Tibial artery (tissue), 4 donors: Measurements from ENCODE around the gene ANXA10.
"Not testable (repeated sequence)": the region's sequence is repeated elsewhere in the genome, so short reads cannot be mapped to it uniquely, and the experiment has no call there.

Source experiments
- DNase-seq, 2 donors: peaks; one replicate each; pipeline ENCODE4 v3.0.0-alpha.2; 2019
- H3K27ac ChIP-seq, 2 donors: fragments of 200-600 bp; sonication (generic) in 1 of 2; 1 replicate in 1 of 2; 2 replicates in 1 of 2; pipeline ENCODE4 v1.5.1; 2018 to 2019; ENCODE audit warnings: mild to moderate bottlenecking in 1 of 2
- H3K27me3 ChIP-seq, 2 donors: fragments of 200-600 bp; sonication (generic) in 1 of 2; one replicate each; pipeline versions ENCODE4 v1.5.1 to v1.6.0; 2016 to 2019
- H3K36me3 ChIP-seq, 3 donors: fragments of 200-600 bp; sonication (generic) in 2 of 3; one replicate each; pipeline ENCODE4 v1.5.1; 2016 to 2019; ENCODE audit warnings: mild to moderate bottlenecking in 2 of 3
- H3K4me1 ChIP-seq, 4 donors: fragments of 200-600 bp; sonication (generic) in 2 of 4; 1 replicate in 3 of 4; 2 replicates in 1 of 4; pipeline ENCODE4 v1.5.1; 2016 to 2019
- H3K4me3 ChIP-seq, 2 donors: fragments of 200-600 bp; sonication (generic) in 1 of 2; 1 replicate in 1 of 2; 2 replicates in 1 of 2; pipeline ENCODE4 v1.5.1; 2018 to 2019; ENCODE audit warnings: mild to moderate bottlenecking in 2 of 2
- H3K9me3 ChIP-seq, 3 donors: fragments of 200-600 bp; sonication (generic) in 1 of 3; one replicate each; pipeline ENCODE4 v1.5.1; 2016 to 2019
- intact Hi-C: fragments of 100-400 bp; cut with DNase I; formaldehyde crosslinking; loops from one replicate; pipeline ENCODE4 v1.15.0; 2023; ENCODE audit warnings: low total_unique reads
- TF ChIP-seq, protein P1 (sequence below), 2 experiments: fragments of 200-600 bp in 1 of 2; fragments of 450-650 bp in 1 of 2; IDR thresholded peaks; one replicate each; pipeline ENCODE4 v1.5.1; 2017 to 2019; ENCODE audit warnings: antibody characterized with exemption in 2 of 2, mild to moderate bottlenecking in 1 of 2, moderate library complexity in 1 of 2

ANXA10 gene

DNA sequence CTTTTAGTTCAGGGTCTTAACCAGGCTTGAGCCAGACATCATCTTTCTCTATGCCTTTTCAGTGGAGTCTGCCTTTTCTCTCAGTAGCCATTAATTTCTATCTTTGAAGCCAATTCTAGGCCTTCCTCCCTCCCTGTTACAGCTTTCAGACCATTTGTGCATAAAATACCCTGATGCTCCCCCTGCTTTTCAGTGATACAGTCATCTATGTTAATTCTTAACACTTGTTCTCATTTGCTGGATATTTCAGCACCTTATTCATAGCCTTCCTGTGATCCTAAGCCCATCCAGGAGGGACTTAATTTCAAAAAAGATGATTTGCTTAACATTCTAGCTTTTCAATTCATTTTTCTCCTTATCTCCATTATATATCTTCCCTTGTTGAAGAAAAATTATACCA is 42.3 kb downstream of the ANXA10 start:
- Histone ChIP-seq H3K4me1 (no peaks in the 10 kb centered on the region), H3K4me3 (no peak overlapping the region), H3K9me3 (no peaks in the 10 kb centered on the region), H3K27ac (no peak overlapping the region), H3K27me3 (no peaks in the 10 kb centered on the region), H3K36me3 (no peaks in the 10 kb centered on the region)
- intact Hi-C loops = no loop called here
- DNase-seq = no peak
- TF ChIP-seq, protein P1, sequence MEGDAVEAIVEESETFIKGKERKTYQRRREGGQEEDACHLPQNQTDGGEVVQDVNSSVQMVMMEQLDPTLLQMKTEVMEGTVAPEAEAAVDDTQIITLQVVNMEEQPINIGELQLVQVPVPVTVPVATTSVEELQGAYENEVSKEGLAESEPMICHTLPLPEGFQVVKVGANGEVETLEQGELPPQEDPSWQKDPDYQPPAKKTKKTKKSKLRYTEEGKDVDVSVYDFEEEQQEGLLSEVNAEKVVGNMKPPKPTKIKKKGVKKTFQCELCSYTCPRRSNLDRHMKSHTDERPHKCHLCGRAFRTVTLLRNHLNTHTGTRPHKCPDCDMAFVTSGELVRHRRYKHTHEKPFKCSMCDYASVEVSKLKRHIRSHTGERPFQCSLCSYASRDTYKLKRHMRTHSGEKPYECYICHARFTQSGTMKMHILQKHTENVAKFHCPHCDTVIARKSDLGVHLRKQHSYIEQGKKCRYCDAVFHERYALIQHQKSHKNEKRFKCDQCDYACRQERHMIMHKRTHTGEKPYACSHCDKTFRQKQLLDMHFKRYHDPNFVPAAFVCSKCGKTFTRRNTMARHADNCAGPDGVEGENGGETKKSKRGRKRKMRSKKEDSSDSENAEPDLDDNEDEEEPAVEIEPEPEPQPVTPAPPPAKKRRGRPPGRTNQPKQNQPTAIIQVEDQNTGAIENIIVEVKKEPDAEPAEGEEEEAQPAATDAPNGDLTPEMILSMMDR (IDR thresholded peaks at IDR 0.05) = no peak

DNA sequence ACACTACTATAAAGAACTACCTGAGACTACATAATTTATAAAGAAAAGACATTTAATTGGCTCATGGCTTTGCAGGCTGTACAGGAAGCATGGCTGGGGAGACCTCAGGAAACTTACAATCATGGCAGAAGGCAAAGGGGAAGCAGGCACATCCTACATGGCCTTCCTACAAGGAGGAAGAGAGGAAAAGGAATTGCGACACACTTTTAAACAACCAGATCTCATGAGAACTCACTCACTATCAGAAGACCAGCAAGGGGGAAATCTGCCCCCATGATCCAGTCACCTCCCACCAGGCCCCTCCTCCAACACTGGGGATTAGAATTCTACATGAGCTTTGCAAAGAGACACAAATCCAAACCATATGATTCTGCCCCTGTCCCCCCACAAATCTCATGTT is 43.5 kb downstream of the ANXA10 start:
- H3K27ac ChIP-seq, H3K27me3 ChIP-seq, DNase-seq, intact Hi-C loops, H3K4me3 ChIP-seq, H3K4me1 ChIP-seq, H3K9me3 ChIP-seq, H3K36me3 ChIP-seq: not testable (repeated sequence)

DNA sequence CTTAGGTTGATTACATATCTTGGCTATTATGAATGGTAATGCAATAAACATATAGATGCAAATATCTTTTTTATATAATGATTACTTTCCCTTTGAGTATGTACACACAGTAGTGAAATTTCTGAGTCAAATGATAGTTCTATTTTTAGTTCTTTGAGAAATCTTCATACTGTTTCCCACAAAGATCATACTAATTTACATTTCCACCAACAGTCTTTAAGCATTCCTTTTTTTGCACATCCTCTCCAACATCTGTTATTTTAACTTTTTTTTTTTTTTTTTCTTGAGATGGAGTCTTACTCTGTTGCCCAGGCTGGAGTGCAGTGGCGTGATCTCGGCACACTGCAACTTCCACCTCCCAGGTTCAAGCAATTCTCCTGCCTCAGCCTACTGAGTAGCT is 45.4 kb downstream of the ANXA10 start:
- intact Hi-C loops, H3K27ac ChIP-seq, DNase-seq, H3K4me1 ChIP-seq, H3K36me3 ChIP-seq, H3K9me3 ChIP-seq, H3K27me3 ChIP-seq, H3K4me3 ChIP-seq: not testable (repeated sequence)

DNA sequence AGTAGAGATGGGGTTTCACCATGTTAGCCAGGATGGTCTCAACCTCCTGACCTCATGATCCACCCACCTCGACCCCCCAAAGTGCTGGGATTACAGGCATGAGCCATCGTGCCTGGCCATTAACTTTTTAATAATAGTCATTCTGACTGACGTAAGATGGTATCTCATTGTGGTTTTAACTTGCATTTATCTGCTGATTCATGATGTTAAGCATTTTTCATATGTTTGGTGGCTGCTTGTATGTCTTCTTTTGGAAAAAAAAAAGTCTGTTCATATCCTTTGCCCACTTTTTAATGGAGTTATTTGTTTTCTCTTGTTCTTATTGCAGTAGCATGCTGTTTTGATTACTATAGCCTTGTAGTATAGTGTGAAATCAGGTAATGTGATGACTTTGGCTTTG is 45.8 kb downstream of the ANXA10 start:
- Histone ChIP-seq H3K36me3 (no peaks in the 10 kb centered on the region), H3K27me3 (no peaks in the 10 kb centered on the region), H3K9me3 (no peaks in the 10 kb centered on the region), H3K4me1 (no peaks in the 10 kb centered on the region), H3K4me3 (no peak overlapping the region), H3K27ac (no peak overlapping the region)
- no peak for DNase-seq
- TF ChIP-seq, protein P1 (IDR thresholded peaks at IDR 0.05) = no peak
- intact Hi-C loops = no loop called here

DNA sequence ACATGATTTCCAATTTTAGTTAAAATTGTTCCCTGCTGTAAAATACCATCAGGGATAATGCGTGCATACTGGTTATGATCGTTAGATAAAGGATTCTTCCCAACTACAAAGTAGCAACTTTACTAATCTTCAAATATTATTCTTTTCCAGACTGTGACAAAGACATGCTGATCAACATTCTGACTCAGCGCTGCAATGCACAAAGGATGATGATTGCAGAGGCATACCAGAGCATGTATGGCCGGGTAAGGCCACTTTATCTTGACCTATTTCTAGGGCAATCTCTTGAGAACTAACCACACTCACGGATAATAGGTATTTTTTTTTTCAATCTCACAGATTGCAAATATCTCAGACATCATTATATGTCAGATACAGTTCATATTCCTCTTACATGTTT is 47.0 kb downstream of the ANXA10 start:
- intact Hi-C loops = no loop called here

DNA sequence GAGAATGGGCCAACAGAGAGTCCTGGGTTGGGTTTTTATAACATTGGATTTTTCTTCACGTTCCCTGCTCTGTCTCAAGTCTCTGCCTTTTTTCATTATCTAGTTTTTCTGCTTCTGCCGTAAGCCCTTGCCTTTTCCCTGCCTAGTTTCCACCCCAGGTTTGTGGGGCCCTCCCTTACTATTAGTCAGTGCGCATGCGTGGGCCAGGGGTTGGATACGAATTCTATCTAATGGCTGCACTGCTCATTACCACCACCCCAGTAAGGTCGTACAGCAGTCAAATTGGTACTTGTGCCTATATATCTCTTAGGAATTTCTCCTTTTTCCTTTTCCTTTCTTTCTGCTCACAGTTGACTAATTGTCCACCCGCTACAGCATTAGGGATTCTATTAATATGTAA is 49.4 kb downstream of the ANXA10 start:
- Histone ChIP-seq H3K27ac (no peak overlapping the region), H3K4me1 (no peaks in the 10 kb centered on the region), H3K4me3 (no peak overlapping the region), H3K36me3 (no peaks in the 10 kb centered on the region), H3K9me3 (no peaks in the 10 kb centered on the region), H3K27me3 (no peaks in the 10 kb centered on the region)
- TF ChIP-seq, protein P1 (IDR thresholded peaks at IDR 0.05) = no peak
- intact Hi-C loops = no loop called here
- DNase-seq = no peak

More for the DNA sequence above, 47.0 kb downstream of the ANXA10 start:
- TF ChIP-seq, protein P1 (IDR thresholded peaks at IDR 0.05) = no peak
- H3K36me3 ChIP-seq = no peaks in the 10 kb centered on the region
- no peak for DNase-seq
- H3K27me3 ChIP-seq = no peaks in the 10 kb centered on the region
- H3K27ac ChIP-seq = no peak overlapping the region
- H3K4me3 ChIP-seq = no peak overlapping the region
- no peaks in the 10 kb centered on the region for H3K9me3 ChIP-seq
- no peaks in the 10 kb centered on the region for H3K4me1 ChIP-seq

DNA sequence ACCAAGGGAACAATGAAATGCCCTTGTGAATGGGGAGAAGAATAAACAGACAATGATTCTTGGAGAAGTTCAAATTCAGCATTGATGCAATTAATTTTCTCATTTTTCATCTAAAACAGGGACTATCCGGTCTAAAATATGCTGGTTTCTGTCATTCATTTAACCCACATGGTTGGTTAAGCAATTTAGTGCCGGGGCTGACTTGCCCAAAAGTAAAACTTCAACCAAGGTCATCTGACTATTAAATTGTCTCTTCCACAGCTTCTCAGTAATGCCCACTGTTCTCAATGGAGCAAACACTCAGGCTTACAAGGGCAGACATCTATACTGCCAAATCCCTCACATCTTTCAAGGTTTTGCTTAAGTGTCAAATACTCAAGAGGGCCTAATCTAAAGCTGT is 51.3 kb downstream of the ANXA10 start:
- H3K4me3 ChIP-seq = no peak overlapping the region
- intact Hi-C loops = no loop called here
- no peak for DNase-seq
- TF ChIP-seq, protein P1 (IDR thresholded peaks at IDR 0.05) = no peak
- H3K4me1 ChIP-seq = no peaks in the 10 kb centered on the region
- no peaks in the 10 kb centered on the region for H3K27me3 ChIP-seq
- no peak overlapping the region for H3K27ac ChIP-seq
- no peaks in the 10 kb centered on the region for H3K36me3 ChIP-seq
- no peaks in the 10 kb centered on the region for H3K9me3 ChIP-seq
